GM21825 (cell line): ENCODE measurements around the gene C19orf67.
A peak's percentile ranks its signal among the peaks of the same experiment; 100 is the strongest.

Source experiments
- ATAC-seq: cut with Tn5 transposase; IDR thresholded peaks from one replicate; pipeline ENCODE4 v1.9.1; 2021; ENCODE audit warnings: mild to moderate bottlenecking, moderate library complexity; ENCODE audit not compliant: unreplicated experiment

The C19orf67 gene

GRCh38 chr19:14088634-14089411 lies 3.2 kb upstream of the C19orf67 start:
- ATAC-seq = no peak

- ATAC-seq = no peak
Observed at GRCh38 chr19:14086098-14086497, 515 bp upstream of the C19orf67 start.

- no peak for ATAC-seq
Observed at GRCh38 chr19:14082675-14082960, 3.0 kb downstream of the C19orf67 start.

GRCh38 chr19:14081797-14082674 lies 3.5 kb downstream of the C19orf67 start:
- ATAC-seq = peak; percentile 17

DNA sequence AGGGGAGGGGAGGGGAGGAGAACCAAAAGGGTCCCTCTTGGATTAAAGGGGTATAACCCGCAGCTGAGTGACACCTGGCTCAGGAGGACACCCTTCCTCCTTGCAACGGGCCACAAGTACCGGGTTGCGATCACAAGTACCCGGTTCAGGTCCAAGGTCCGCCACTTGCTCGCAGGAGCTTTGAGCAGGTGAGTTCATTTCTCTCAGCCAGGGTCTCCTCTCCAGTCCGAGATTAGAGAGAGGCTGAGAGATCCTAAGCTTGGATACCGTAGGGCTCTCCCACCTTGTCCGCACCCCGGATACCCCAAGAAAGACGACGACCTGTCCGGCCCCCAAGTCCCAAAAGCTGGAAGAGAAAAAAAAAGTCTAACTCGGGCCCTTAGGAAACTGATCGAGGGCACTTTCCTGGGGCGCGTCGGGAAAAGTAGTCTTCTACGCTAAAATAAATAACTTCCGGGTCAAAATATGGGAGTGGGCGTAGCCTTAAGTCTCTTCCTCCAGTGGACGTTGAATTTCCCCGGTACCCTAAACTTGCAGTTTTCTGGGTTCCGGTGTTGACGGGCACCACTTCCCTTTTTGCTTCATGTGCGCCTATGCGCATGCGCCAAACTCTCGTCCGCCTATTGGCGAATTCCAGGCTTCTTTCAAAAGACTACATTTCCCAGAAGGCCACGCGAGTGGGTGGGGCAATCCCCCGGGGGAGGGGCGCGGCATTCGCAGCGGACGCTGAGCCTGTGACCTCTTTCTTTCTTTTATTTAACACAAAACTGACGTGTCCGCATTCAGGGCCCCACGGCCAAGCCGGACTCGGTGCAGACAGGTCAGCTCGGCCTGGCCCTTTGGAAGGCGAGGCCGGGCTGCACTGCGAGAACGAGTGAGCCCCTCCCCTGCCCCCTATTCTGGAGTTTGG lies 4.4 kb downstream of the C19orf67 start:
- peak; percentile 79 for ATAC-seq

- no peak for ATAC-seq
Observed at GRCh38 chr19:14078411-14078810, 7.2 kb downstream of the C19orf67 start.

DNA sequence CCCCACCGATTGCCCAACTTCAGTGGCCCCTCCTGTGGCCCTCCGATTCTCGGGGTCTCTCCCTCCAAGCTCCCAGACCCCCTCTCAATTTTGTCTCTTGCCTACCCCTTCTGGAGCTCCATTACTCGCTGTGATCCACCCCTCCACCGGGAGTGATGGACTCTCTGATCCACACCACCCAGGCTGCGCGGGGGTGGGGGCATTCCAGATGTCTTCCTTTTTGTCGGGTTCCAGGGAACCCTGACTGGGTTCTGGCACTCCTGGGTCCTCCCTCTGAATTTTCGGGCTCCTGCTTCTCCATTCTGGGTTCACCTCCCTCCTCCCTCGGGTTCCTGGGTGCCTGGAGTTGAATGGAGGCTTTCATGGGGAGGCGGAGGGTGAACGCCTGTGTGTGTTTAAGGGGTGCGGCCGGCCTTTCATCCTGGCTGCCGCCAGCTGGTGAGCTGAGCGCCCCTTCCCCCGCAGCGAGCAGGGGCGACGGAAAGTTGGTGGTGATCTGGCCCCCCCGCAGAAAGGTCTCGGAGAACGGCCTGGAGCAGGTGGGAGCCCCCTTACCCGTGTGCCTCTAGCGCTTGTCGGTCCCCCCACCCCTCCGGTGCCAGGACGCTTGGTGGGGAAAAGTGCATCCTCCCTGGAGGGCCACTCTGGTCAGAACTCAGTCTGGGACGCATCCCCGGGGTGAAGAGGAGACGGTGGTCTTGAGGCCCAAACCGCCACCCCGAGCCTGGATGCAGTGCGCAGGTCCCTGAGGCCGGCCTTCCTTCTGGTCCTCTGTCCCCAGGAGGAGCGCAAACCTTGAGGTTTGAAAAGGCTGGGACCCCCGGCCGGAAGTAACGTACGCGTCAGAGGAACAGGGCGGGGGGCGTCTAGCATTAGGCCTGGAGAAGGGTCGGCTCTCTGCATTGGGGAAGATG lies 11.4 kb downstream of the C19orf67 start:
- ATAC-seq = no peak

- ATAC-seq = peak; percentile 43
Observed at GRCh38 chr19:14073261-14073924, 12.2 kb downstream of the C19orf67 start.

DNA sequence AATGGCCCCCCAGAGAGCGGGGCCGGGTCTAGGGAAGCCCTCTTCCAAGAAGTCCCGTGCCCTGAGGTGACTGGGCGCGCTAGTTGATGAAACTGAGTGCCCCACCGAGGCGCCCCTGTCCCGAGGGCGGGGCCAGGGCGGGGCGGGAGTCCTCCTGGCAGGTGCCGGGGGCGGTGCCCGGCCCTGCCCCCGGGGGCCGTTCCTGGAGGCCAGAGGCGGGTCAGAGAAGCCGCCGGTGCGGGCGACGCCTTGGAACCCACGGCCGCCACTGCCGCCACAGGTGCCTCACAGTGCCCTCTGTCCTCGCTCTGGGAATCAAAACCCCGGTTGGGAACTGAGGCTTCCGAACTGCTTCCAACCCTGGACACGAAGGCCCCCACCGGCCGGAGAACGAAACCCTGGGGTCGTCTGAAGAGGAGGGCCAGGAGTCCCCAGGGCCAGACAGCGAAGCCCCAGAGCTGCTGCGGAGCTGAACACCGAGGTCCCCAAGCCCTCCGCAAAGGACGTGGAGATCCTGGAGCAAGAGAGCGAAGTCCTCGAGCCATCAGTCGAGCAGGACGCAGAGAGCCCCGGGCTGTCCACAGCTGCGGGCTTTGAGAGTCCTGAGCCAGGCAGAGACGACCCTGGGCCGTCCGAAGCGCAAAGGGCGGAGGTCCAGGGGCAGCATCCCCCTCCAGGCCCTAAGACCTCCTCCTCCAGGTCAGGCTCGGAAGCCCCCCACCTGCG lies 12.9 kb downstream of the C19orf67 start, which contains the start of gene MISP3:
TSS of gene MISP3 (plus strand) at position 252 of the 726 bp plus-strand sequence. CDS start 524 bp downstream, outside the sequence.
- no peak for ATAC-seq

GRCh38 chr19:14070268-14071050 lies 15.1 kb downstream of the C19orf67 start:
- no peak for ATAC-seq

DNA sequence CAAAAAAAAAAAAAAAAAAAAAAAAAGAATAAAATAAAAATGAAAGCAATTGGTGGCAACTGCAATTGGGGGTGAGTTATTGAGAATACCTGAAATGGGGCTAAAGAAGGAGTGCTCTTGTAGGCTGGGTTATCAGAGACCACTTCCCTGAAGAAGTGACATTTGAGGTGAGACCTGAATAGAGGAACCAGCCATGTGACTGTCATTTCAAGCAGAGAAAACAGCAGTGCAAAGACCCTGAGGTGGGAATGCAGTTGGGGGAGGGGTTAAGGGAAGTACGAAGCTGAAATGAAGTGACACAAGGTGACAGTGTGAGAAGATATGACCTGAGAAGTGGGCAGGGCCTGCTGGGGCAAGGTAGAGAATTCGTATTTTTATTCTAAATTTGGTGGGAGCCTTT lies 19.4 kb downstream of the C19orf67 start:
- no peak for ATAC-seq

DNA sequence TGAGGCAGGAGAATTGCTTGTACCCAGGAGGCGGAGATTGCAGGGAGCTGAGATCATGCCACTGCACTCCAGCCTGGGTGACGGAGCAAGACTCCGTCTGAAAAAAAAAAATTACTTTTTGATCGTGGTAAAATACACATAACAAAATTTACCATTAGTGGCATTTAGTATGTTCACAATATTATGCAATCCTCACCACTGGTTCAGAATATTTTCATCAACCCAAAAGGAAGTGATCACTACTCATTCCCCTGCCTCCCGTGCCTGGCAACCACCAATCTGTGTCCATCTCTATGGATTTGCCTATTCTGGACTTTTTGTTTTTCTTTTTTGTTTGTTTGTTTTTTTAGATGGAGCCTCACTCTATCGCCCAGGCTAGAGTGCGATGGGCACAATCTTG lies 22.5 kb downstream of the C19orf67 start:
- ATAC-seq = no peak

DNA sequence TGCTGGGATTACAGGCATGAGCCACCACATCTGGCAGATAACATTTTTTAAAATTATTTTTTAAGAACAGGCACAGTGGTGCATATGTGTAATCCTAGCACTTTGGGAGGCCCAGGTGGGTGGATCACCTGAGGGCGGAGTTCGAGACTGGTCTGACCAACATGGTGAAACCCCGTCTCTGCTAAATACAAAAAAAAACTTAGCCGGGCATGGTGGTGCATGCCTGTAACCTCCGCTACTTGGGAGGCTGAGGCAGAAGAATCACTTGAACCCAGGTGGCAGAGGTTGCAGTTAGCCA lies 23.1 kb downstream of the C19orf67 start:
- no peak for ATAC-seq

- ATAC-seq = no peak
Observed at GRCh38 chr19:14061751-14062557, 23.6 kb downstream of the C19orf67 start, which contains the start of gene PALM3. Gene PALM3 (minus strand): TSS chr19:14062076. CDS start chr19:14061980, 96 bp downstream.

GRCh38 chr19:14061081-14061749 lies 24.4 kb downstream of the C19orf67 start:
- no peak for ATAC-seq

DNA sequence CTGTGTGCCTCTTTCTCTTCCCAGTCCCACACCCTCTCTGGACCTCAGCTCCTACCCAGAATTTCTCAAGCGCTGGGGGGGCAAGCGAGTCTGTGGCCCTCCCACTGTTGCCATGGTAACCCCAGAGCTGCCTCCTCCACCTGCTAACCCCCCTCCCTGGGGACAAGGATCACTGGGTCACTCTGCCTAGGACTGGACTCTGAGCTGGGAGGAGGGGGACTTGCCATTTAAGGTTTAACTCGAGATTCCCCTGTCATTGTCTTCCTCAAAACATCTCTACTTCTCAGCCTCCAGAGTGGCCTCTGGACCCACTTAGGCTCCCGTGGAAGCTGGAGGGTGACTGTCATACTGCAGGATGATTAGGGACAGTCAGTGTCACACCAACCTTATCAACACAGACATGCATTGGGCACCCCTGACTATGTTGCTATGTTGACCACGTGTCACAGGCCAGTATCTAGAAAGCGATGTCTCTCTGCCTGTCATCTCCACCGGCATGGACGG lies 25.9 kb downstream of the C19orf67 start:
- ATAC-seq = no peak

GRCh38 chr19:14059093-14059480 lies 26.5 kb downstream of the C19orf67 start:
- ATAC-seq = no peak
